Kidney (tissue), 14 donors: Measurements from ENCODE around the gene ARHGEF17. TPM values are rescaled to one million over a fixed set of nuclear protein-coding genes. Genes with fewer than 3 reads are reported as not detected.

ENCODE experiments used
- DNase-seq, 5 donors: peaks; one replicate each; pipeline ENCODE4 v3.0.0-alpha.2; 2013 to 2020
- FAIRE-seq: peaks from 2 replicates; lab custom pipeline; 2012; peaks lifted over from hg19 to GRCh38; lab: Jason Lieb, UNC
- H3K27ac ChIP-seq, 2 donors: one replicate each; pipeline ENCODE4 v1.7.0; 2013; ENCODE audit warnings: low read depth in 2 of 2, low read length in 2 of 2, inconsistent platforms in 1 of 2
- H3K27me3 ChIP-seq: one replicate; pipeline ENCODE4 v1.7.1; 2013; ENCODE audit warnings: low read length, inconsistent platforms; ENCODE audit not compliant: control insufficient read depth, insufficient read depth
- H3K36me3 ChIP-seq, 3 donors: one replicate each; pipeline versions ENCODE4 v1.7.0 to v1.7.1; 2013; ENCODE audit warnings: low read length in 3 of 3, control low read depth in 1 of 3, inconsistent platforms in 1 of 3; ENCODE audit not compliant: insufficient read depth in 3 of 3, control insufficient read depth in 2 of 3
- H3K4me1 ChIP-seq, 3 donors: one replicate each; pipeline versions ENCODE4 v1.7.0 to v1.7.1; 2013; ENCODE audit warnings: low read length in 3 of 3, inconsistent platforms in 1 of 3, low read depth in 1 of 3; ENCODE audit not compliant: control insufficient read depth in 2 of 3, insufficient read depth in 2 of 3
- H3K4me3 ChIP-seq, 3 donors: one replicate each; pipeline versions ENCODE4 v1.7.0 to v1.8.1; 2013; ENCODE audit warnings: low read length in 3 of 3, control low read depth in 1 of 3, inconsistent platforms in 1 of 3
- H3K9ac ChIP-seq, 3 donors: one replicate each; pipeline versions ENCODE4 v1.7.0 to v1.7.1; 2013; ENCODE audit warnings: low read length in 3 of 3, control low read depth in 1 of 3, inconsistent platforms in 1 of 3
- H3K9me3 ChIP-seq, 3 donors: one replicate each; pipeline versions ENCODE4 v1.7.0 to v1.7.1; 2013; ENCODE audit warnings: low read length in 3 of 3, control low read depth in 1 of 3, inconsistent platforms in 1 of 3; ENCODE audit not compliant: control insufficient read depth in 2 of 3, insufficient read depth in 1 of 3
- CTCF ChIP-seq: IDR thresholded peaks from 3 replicates; pipeline ENCODE4 v1.5.1; 2012; ENCODE audit warnings: mild to moderate bottlenecking, moderate library complexity, borderline replicate concordance; ENCODE audit not compliant: insufficient read depth; ENCODE audit errors: extremely low read depth
- intact Hi-C: fragments of 100-400 bp; cut with DNase I; formaldehyde crosslinking; loops from one replicate; pipeline ENCODE4 v1.11.1; 2022
- polyA plus RNA-seq: library from polyadenylated mRNA; stranded (reverse); fragments of 350-450 nt; fragmentation: Illumina TruSeq; extraction: RNeasy Lipid Tissue Mini Kit (QIAGEN cat#74804); gene quantifications from one replicate; pipeline ENCODE4 v1.2.3, GENCODE V29; 2014; ENCODE audit warnings: low read depth, low replicate concordance; ENCODE audit not compliant: insufficient read depth
- total RNA-seq: library from RNA; stranded (reverse); fragmentation: NEBNext Ultra II Directional; extraction: Animal tissue kit (Norgen Biotek cat#: 25700); gene quantifications from one replicate; pipeline ENCODE4 v1.2.1, GENCODE V29; 2021
- donor health status: control.
- donor health status: control.
- donor health status: control.
- donor health status: control.
- donor health status: control.
- donor health status: DM: yes; HTN: yes; CAD: no.
- donor health status: Normal renal cell carcinoma (clear cell type).

The ARHGEF17 gene
- total and polyA plus RNA-seq, 2 donors from 2014 or later: 36.6 to 68.2 TPM

- DNase-seq (no peak), FAIRE-seq (no peak)
- intact Hi-C loops: loop anchor here (10.0 kb wide), 1 partner anchor 252 kb away; no protein-coding TSS in a partner anchor
- TF ChIP-seq CTCF: no peak
- Histone ChIP-seq H3K4me3 (no peak overlapping the region), H3K9me3 (no peaks in the 10 kb centered on the region), H3K27ac (no peak overlapping the region), H3K36me3 (peaks cover 0 to 7% (median 0%) of the 10 kb centered on the region in 3 donors), H3K27me3 (no peaks in the 10 kb centered on the region), H3K9ac (no peak overlapping the region), H3K4me1 (peaks cover 0 to 3% (median 2%) of the 10 kb centered on the region in 3 donors)
These were observed 94.7 kb downstream of the ARHGEF17 start for GRCh38 chr11:73402834-73403185.

GRCh38 chr11:73403541-73403940 lies 95.5 kb downstream of the ARHGEF17 start:
- FAIRE-seq: no peak
- Histone ChIP-seq H3K9ac (no peak overlapping the region), H3K27ac (no peak overlapping the region), H3K4me1 (peaks cover 0 to 3% (median 2%) of the 10 kb centered on the region in 3 donors), H3K27me3 (no peaks in the 10 kb centered on the region), H3K9me3 (no peaks in the 10 kb centered on the region), H3K4me3 (no peak overlapping the region), H3K36me3 (peaks cover 0 to 7% (median 0%) of the 10 kb centered on the region in 3 donors)
- DNase-seq: no peak
- intact Hi-C loops: loop anchor here (10.0 kb wide), 1 partner anchor 251 kb away; no protein-coding TSS in a partner anchor
- no peak for TF ChIP-seq CTCF

- intact Hi-C loops: loop anchor here (10.0 kb wide), 1 partner anchor 251 kb away; no protein-coding TSS in a partner anchor
- Histone ChIP-seq H3K4me3 (no peak overlapping the region), H3K27me3 (no peaks in the 10 kb centered on the region), H3K9ac (no peak overlapping the region), H3K4me1 (peaks cover 0 to 3% (median 2%) of the 10 kb centered on the region in 3 donors), H3K27ac (no peak overlapping the region), H3K9me3 (no peaks in the 10 kb centered on the region), H3K36me3 (peaks cover 0 to 7% (median 3%) of the 10 kb centered on the region in 3 donors)
- peak; percentile 32 for FAIRE-seq
- TF ChIP-seq CTCF: peak; percentile 54
- peak in 4 of 5 donors; percentile 55 to 85 (median 69) for DNase-seq
These were observed 96.0 kb downstream of the ARHGEF17 start for GRCh38 chr11:73404048-73404447.
